ENCODE data around the gene POMT1.

DNA sequence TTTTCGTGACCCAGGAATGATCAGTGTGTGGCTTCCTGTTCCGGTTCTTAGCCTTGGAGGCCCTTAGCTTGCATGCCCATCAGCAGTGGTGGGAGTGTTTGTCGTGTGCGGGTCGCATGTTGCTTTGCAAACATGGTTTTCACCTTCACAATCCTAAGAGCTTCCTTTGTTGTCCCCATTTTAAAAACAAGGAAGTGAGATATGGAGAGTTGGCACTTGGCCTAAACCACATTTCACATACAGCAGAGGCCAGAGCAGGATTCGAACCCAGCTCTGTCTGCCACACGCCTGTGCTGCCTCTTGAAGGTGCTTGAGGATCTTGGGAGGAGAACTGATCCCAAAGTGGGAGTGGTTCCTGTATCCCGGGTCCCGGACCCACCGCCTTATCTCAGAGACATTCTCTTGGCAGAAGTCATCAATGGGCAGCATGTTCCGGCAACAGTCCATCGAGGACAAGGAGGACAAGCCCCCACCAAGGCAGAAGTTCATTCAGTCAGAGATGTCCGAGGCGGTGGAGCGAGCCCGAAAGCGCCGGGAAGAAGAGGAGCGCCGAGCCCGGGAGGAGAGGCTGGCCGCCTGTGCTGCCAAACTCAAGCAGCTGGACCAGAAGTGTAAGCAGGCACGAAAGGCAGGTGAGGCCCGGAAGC is 38.2 kb upstream of the POMT1 start:
- TF ChIP-seq, protein P1, sequence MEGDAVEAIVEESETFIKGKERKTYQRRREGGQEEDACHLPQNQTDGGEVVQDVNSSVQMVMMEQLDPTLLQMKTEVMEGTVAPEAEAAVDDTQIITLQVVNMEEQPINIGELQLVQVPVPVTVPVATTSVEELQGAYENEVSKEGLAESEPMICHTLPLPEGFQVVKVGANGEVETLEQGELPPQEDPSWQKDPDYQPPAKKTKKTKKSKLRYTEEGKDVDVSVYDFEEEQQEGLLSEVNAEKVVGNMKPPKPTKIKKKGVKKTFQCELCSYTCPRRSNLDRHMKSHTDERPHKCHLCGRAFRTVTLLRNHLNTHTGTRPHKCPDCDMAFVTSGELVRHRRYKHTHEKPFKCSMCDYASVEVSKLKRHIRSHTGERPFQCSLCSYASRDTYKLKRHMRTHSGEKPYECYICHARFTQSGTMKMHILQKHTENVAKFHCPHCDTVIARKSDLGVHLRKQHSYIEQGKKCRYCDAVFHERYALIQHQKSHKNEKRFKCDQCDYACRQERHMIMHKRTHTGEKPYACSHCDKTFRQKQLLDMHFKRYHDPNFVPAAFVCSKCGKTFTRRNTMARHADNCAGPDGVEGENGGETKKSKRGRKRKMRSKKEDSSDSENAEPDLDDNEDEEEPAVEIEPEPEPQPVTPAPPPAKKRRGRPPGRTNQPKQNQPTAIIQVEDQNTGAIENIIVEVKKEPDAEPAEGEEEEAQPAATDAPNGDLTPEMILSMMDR (IDR thresholded peaks at IDR 0.05) = no peak
- no peak for TF ChIP-seq POLR2A (IDR thresholded peaks at IDR 0.05)

Data from body of pancreas (tissue), 4 donors.